Activated CD4-positive, alpha-beta T cell treated with anti-CD3 and anti-CD28 coated beads, Interleukin-2, amount 50 U/mL, for 1 hour (primary cell): ENCODE data around the gene GATM.
"Not testable (repeated sequence)": the region's sequence is repeated elsewhere in the genome, so short reads cannot be mapped to it uniquely, and the experiment has no call there.

Experiments
- DNase-seq: peaks from one replicate; pipeline ENCODE4 v3.0.0-alpha.2; 2020

GATM gene

GRCh38 chr15:45387380-45388007 lies 9.2 kb upstream of the GATM start:
- DNase-seq: no peak

- no peak for DNase-seq
Measured at GRCh38 chr15:45386974-45387373, 8.6 kb upstream of the GATM start.

- DNase-seq: no peak
Measured at GRCh38 chr15:45386420-45386819, 8.1 kb upstream of the GATM start.

GRCh38 chr15:45385590-45385989 lies 7.2 kb upstream of the GATM start:
- no peak for DNase-seq

GRCh38 chr15:45384700-45385099 lies 6.4 kb upstream of the GATM start:
- no peak for DNase-seq

GRCh38 chr15:45378913-45379262 lies 544 bp upstream of the GATM start:
- no peak for DNase-seq

GRCh38 chr15:45377609-45378148 lies 665 bp downstream of the GATM start:
- no peak for DNase-seq

GRCh38 chr15:45376967-45377608 lies 1.3 kb downstream of the GATM start:
- no peak for DNase-seq

- DNase-seq: no peak
Measured at GRCh38 chr15:45376300-45376928, 1.9 kb downstream of the GATM start.

- DNase-seq: no peak
Measured at GRCh38 chr15:45375836-45376235, 2.5 kb downstream of the GATM start.

- DNase-seq: no peak
Measured at GRCh38 chr15:45373976-45374375, 4.4 kb downstream of the GATM start.

GRCh38 chr15:45372041-45372995 lies 6.0 kb downstream of the GATM start:
- no peak for DNase-seq

GRCh38 chr15:45371546-45371945 lies 6.8 kb downstream of the GATM start:
- DNase-seq: no peak

- not testable (repeated sequence) for DNase-seq
Measured at GRCh38 chr15:45370042-45370441, 8.3 kb downstream of the GATM start.

GRCh38 chr15:45367222-45367621 lies 11.1 kb downstream of the GATM start:
- DNase-seq: not testable (repeated sequence)

- DNase-seq: no peak
Measured at GRCh38 chr15:45364271-45364670, 14.1 kb downstream of the GATM start.

- no peak for DNase-seq
Measured at GRCh38 chr15:45363801-45364200, 14.5 kb downstream of the GATM start.

- DNase-seq: no peak
Measured at GRCh38 chr15:45363334-45363733, 15.0 kb downstream of the GATM start.

GRCh38 chr15:45362419-45362818 lies 15.9 kb downstream of the GATM start:
- DNase-seq: no peak

GRCh38 chr15:45361878-45362277 lies 16.5 kb downstream of the GATM start:
- DNase-seq: no peak

GRCh38 chr15:45355860-45356259 lies 22.5 kb downstream of the GATM start:
- DNase-seq: no peak

- no peak for DNase-seq
Measured at GRCh38 chr15:45354711-45355110, 23.6 kb downstream of the GATM start.

- no peak for DNase-seq
Measured at GRCh38 chr15:45351227-45351626, 27.1 kb downstream of the GATM start.
